ENCODE data around the gene CHST15. TPM values are rescaled to one million over a fixed set of nuclear protein-coding genes. Genes with fewer than 3 reads are reported as not detected.

The CHST15 gene
- total and polyA plus RNA-seq, 2 of the 8 experiments (the other 6 are each of a cell fraction or from before 2014, with no cell fraction given), result 8.8 to 9.1 TPM

DNA sequence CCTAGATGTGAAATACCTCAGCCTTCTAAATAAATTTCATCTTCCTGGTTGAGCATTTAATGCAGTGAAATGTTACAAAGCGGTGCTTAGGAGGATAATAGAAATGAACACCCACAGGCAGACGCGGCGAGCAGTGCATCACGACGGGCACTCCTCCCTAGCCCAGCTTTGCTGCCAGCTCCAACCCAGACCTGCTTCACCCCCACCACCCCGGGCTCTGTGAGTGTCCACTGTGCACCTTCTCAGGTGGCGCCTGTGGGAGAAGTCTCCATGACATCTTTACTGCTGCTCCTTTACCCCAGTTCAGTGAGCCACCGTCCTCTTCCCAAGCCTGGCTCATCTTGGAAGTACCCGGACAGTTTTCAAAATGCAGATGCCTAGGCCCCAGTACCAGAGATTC lies 5.2 kb upstream of the CHST15 start:
- no peak overlapping the region for H2BK120ac ChIP-seq (replicated peaks; ENCODE audit: low read depth, low read length)
- H2AK5ac ChIP-seq (ENCODE audit: low read depth, low read length), result no peak overlapping the region
- no peak overlapping the region for H4K91ac ChIP-seq (replicated peaks; ENCODE audit: insufficient read length, low read length)
- H3K36me3 ChIP-seq (ENCODE audit: control insufficient read depth in 2 of 4, insufficient read depth in 4 of 4, low read length in 3 of 4), result no peaks in the 10 kb centered on the region
- 93% methylated on average over 10 of the region's 10 CpGs; no CpG with 5 or more reads in 1 of the 2 experiments for WGBS, 2 experiments (ENCODE audit: extremely low coverage in 1 of 2, insufficient coverage in 1 of 2, insufficient read length in 1 of 2, insufficient replicate concordance in 2 of 2, low coverage in 1 of 2, low lambda C conversion rate in 2 of 2, missing lambda C conversion rate in 1 of 2)
- no peak overlapping the region for H3K4ac ChIP-seq (replicated peaks; ENCODE audit: insufficient read length, low read depth, low read length)
- no peak overlapping the region for H2AFZ ChIP-seq (ENCODE audit: low read length)
- H2BK20ac ChIP-seq (ENCODE audit: low read length), result no peak overlapping the region
- POLR2A ChIA-PET (ENCODE audit: partially characterized antibody), result no interaction called here
- no peaks in the 10 kb centered on the region for H4K20me1 ChIP-seq (replicated peaks in 1 of 2; ENCODE audit: control insufficient read depth in 1 of 2, insufficient read depth in 2 of 2, low read length in 2 of 2)
- no peak overlapping the region for H4K8ac ChIP-seq (ENCODE audit: extremely low read depth, insufficient read depth, low read length)
- no peaks in the 10 kb centered on the region for H3K79me2 ChIP-seq (ENCODE audit: control insufficient read depth in 1 of 2, insufficient read depth in 2 of 2, low read length in 2 of 2)
- H3K4me2 ChIP-seq (ENCODE audit: insufficient read depth in 1 of 2, low read depth in 2 of 2, low read length in 2 of 2), result no peak overlapping the region
- H3K23me2 ChIP-seq (ENCODE audit: low read depth, low read length), result peaks cover under 1% of the 10 kb centered on the region; the same call in 1 of the 2 replicates
- no peak overlapping the region for H2BK5ac ChIP-seq (ENCODE audit: low read depth, low read length)
- no peak overlapping the region for H3K27ac ChIP-seq (ENCODE audit: low read depth, low read length)
- no peak overlapping the region for H3K18ac ChIP-seq (ENCODE audit: extremely low read depth, low read length)
- no peak for FAIRE-seq
- H2BK12ac ChIP-seq (ENCODE audit: low read depth, low read length), result no peak overlapping the region
- H3K14ac ChIP-seq (ENCODE audit: insufficient read length), result no peak overlapping the region
- no peak overlapping the region for H3K4me3 ChIP-seq (ENCODE audit: extremely low read depth in 1 of 4, insufficient read depth in 2 of 4, low read depth in 3 of 4, low read length in 4 of 4)
- H3K79me1 ChIP-seq (ENCODE audit: low read depth, low read length), result no peaks in the 10 kb centered on the region
- DNase-seq (ENCODE audit: low read depth in 1 of 2, low spot score in 2 of 2), result no peak
- H4K5ac ChIP-seq (ENCODE audit: insufficient read length, low read depth, low read length), result no peak overlapping the region
- H3K56ac ChIP-seq (replicated peaks; ENCODE audit: insufficient read length, low read depth, low read length), result no peak overlapping the region
- H3K9me3 ChIP-seq (ENCODE audit: insufficient read depth in 2 of 2, low read depth in 1 of 2, low read length in 1 of 2), result no peaks in the 10 kb centered on the region
- H3K4me1 ChIP-seq (replicated peaks in 1 of 4; ENCODE audit: control insufficient read depth in 3 of 4, insufficient read depth in 4 of 4, low read length in 3 of 4), result peaks cover 0 to 5% (median 3%) of the 10 kb centered on the region in 4 experiments; a peak in 4 of 7 replicates
- no peak for TF ChIP-seq PHF8 (conservative IDR thresholded peaks at IDR 0.05; ENCODE audit: low read depth, low read length)
- TF ChIP-seq SP2 (IDR thresholded peaks at IDR 0.05; ENCODE audit: low read length), result no peak
- TF ChIP-seq, protein P1, sequence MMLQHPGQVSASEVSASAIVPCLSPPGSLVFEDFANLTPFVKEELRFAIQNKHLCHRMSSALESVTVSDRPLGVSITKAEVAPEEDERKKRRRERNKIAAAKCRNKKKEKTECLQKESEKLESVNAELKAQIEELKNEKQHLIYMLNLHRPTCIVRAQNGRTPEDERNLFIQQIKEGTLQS (IDR thresholded peaks at IDR 0.05; ENCODE audit: insufficient read depth, low read depth, low read length), result no peak
- TF ChIP-seq POLR2A (IDR thresholded peaks at IDR 0.05; ENCODE audit: control extremely low read depth in 1 of 2, low read depth in 2 of 2, low read length in 2 of 2), result no peak
- no peak overlapping the region for H3K23ac ChIP-seq (ENCODE audit: insufficient read length)
- CTCF ChIA-PET (ENCODE audit: partially characterized antibody), result interaction anchor here (0.7 to 1.8 kb wide), 6 partner anchors 10 to 71 kb away, joined by 3 to 7 read pairs (median 4); no protein-coding TSS in a partner anchor
- H3K27me3 ChIP-seq (replicated peaks in 1 of 4; ENCODE audit: control insufficient read depth in 3 of 4, extremely low read depth in 1 of 4, insufficient read depth in 3 of 4, low read length in 3 of 4), result peaks cover 0 to 11% (median 5%) of the 10 kb centered on the region in 4 experiments; a peak in 4 of 7 replicates
- no peak overlapping the region for H2BK15ac ChIP-seq (ENCODE audit: low read length)
- H3K9ac ChIP-seq (replicated peaks in 1 of 4; ENCODE audit: extremely low read depth in 1 of 4, low read depth in 3 of 4, low read length in 3 of 4), result no peak overlapping the region
